Measurements from ENCODE around the gene ELF5. TPM values are rescaled to one million over a fixed set of nuclear protein-coding genes. Genes with fewer than 3 reads are reported as not detected.

ELF5 gene
- total and polyA plus RNA-seq, 10 of the 15 experiments (the other 5 are each of a cell fraction or from before 2014, with no cell fraction given): not detected

GRCh38 chr11:34446386-34446785, 67.2 kb downstream of the ELF5 start:
- FAIRE-seq (no peak), DNase-seq (ENCODE audit: low read depth, low spot score) (no peak), ATAC-seq (no peak)
- H3K79me2 ChIP-seq (ENCODE audit: control insufficient read depth, insufficient read depth, low read length): peaks cover 7% of the 10 kb centered on the region
- CTCF ChIA-PET: interaction anchor here (0.6 kb wide), 1 partner anchor 1652 kb away, joined by 5 read pairs; the partner anchor contains the start of gene CCDC73
- peaks cover 32% of the 10 kb centered on the region for H3K4me1 ChIP-seq (ENCODE audit: control insufficient read depth, insufficient read depth, low read length)
- H3K27me3 ChIP-seq (replicated peaks in 1 of 2; ENCODE audit: control insufficient read depth in 2 of 2, insufficient read depth in 2 of 2, low read length in 1 of 2): no peaks in the 10 kb centered on the region
- H3K27ac ChIP-seq (ENCODE audit: control insufficient read depth, insufficient read depth): no peak overlapping the region
- POLR2A ChIA-PET: interaction anchor here (0.6 kb wide), 1 partner anchor 9 kb away, joined by 3 read pairs; no protein-coding TSS in a partner anchor
- no TSS peak for BruUV-seq (replicated peaks)
- RAD21 ChIA-PET (ENCODE audit: unreplicated experiment): no interaction called here
- intact Hi-C loops (cut with micrococcal nuclease; ENCODE audit: unreplicated experiment) (no loop called here), in situ Hi-C loops (cut with MboI) (no loop called here)
- no peaks in the 10 kb centered on the region; the same call in 2 of the 3 replicates for H3K9me3 ChIP-seq (replicated peaks; ENCODE audit: control insufficient read depth, insufficient read depth, low read length)
- WGBS (ENCODE audit: insufficient coverage, insufficient replicate concordance, low lambda C conversion rate, missing lambda C conversion rate): 94% methylated on average over 3 of the region's 5 CpGs
- SMC1A ChIA-PET (ENCODE audit: uncharacterized antibody, unreplicated experiment): interaction anchor here (0.8 to 1.0 kb wide), 2 partner anchors 9 to 12 kb away, joined by 3 read pairs; no protein-coding TSS in a partner anchor
- H3K36me3 ChIP-seq (ENCODE audit: control insufficient read depth in 2 of 2, insufficient read depth in 2 of 2, low read length in 1 of 2): peaks cover 0 to 7% of the 10 kb centered on the region in 2 experiments; a peak in 2 of 4 replicates
- no peak overlapping the region for H2AFZ ChIP-seq (ENCODE audit: control insufficient read depth, low read depth, low read length)
- H3K9ac ChIP-seq (ENCODE audit: control insufficient read depth, insufficient read depth, low read length): no peak overlapping the region
- no peak for TF ChIP-seq PBX3 (IDR thresholded peaks at IDR 0.05; ENCODE audit: insufficient replicate concordance, low read depth, low read length)
- no peak for TF ChIP-seq SP1 (IDR thresholded peaks at IDR 0.05; ENCODE audit: low read depth, low read length)
- no peak for TF ChIP-seq RCOR1 (conservative IDR thresholded peaks at IDR 0.05; ENCODE audit: low read depth, low read length)
- TF ChIP-seq ATF3 (IDR thresholded peaks at IDR 0.05; ENCODE audit: borderline replicate concordance, extremely low read depth, low read depth, low read length): no peak
- TF ChIP-seq BRCA1 (IDR thresholded peaks at IDR 0.05; ENCODE audit: low read depth, low read length): no peak
- TF ChIP-seq SREBF1 (IDR thresholded peaks at IDR 0.05; ENCODE audit: low read length): no peak
- no peak for TF ChIP-seq ATF2 (IDR thresholded peaks at IDR 0.05; ENCODE audit: low read length)
- TF ChIP-seq HCFC1 (IDR thresholded peaks at IDR 0.05; ENCODE audit: low read length): no peak
- no peak for TF ChIP-seq HDAC6 (IDR thresholded peaks at IDR 0.05; ENCODE audit: unreplicated experiment)
- TF ChIP-seq ZBTB33 (IDR thresholded peaks at IDR 0.05): no peak
- TF ChIP-seq MAX (IDR thresholded peaks at IDR 0.05; ENCODE audit: low read depth, low read length): no peak
- no peaks in the 10 kb centered on the region for H4K20me1 ChIP-seq (ENCODE audit: control insufficient read depth, insufficient read depth)
- H3K4me3 ChIP-seq: no peak overlapping the region
- H3K4me2 ChIP-seq (ENCODE audit: control insufficient read depth, insufficient read depth): no peak overlapping the region
